ENCODE measurements around the gene DRD2. TPM values are rescaled to one million over a fixed set of nuclear protein-coding genes. Genes with fewer than 3 reads are reported as not detected.

The DRD2 gene
- total and polyA plus RNA-seq, 2 donors (not counting 3 experiments of a cell fraction or from before 2014, with no cell fraction given), result not detected

- Histone ChIP-seq H3K79me2 (ENCODE audit: control insufficient read depth, insufficient read depth, low read length) (no peaks in the 10 kb centered on the region), H3K36me3 (ENCODE audit: control insufficient read depth in 2 of 2, extremely low read depth in 1 of 2, insufficient read depth in 2 of 2, low read length in 2 of 2) (no peaks in the 10 kb centered on the region), H3K9ac (replicated peaks; ENCODE audit: extremely low read depth, insufficient read depth, low read length) (no peak overlapping the region), H3K4me3 (replicated peaks in 1 of 3; ENCODE audit: insufficient read depth in 1 of 3, low read depth in 1 of 3, low read length in 3 of 3) (no peak overlapping the region), H3K9me1 (replicated peaks; ENCODE audit: control insufficient read depth, extremely low read depth, insufficient read depth, low read length) (no peaks in the 10 kb centered on the region), H2AFZ (ENCODE audit: low read depth, low read length) (no peak overlapping the region), H4K20me1 (replicated peaks; ENCODE audit: control insufficient read depth, extremely low read depth, insufficient read depth, low read length) (no peaks in the 10 kb centered on the region), H3K27me3 (ENCODE audit: control insufficient read depth in 2 of 2, insufficient read depth in 2 of 2, low read length in 2 of 2) (no peaks in the 10 kb centered on the region), H3K4me2 (ENCODE audit: insufficient read depth, low read length) (no peak overlapping the region), H3K4me1 (ENCODE audit: control insufficient read depth, extremely low read depth, insufficient read depth, low read length) (no peaks in the 10 kb centered on the region), H3K27ac (ENCODE audit: insufficient read depth, low read depth, low read length) (no peak overlapping the region), H3K9me3 (replicated peaks; ENCODE audit: control insufficient read depth, insufficient read depth, low read length) (no peaks in the 10 kb centered on the region)
- FAIRE-seq (no peak), DNase-seq (ENCODE audit: low read depth, low spot score) (no peak)
- POLR2A ChIA-PET, result no interaction called here
- dilution Hi-C loops (cut with MboI; ENCODE audit: extremely low pct_ligation_motif_present, low sequenced_read_pairs) (no loop called here), intact Hi-C loops (cut with micrococcal nuclease) (no loop called here)
- BruUV-seq (replicated peaks), result no TSS peak
- no peak for TF ChIP-seq JUN (IDR thresholded peaks at IDR 0.05; ENCODE audit: borderline replicate concordance, insufficient read depth, insufficient read length, low read depth)
- no peak for TF ChIP-seq MAX (IDR thresholded peaks at IDR 0.05; ENCODE audit: insufficient read depth, insufficient read length)
- CTCF ChIA-PET, result no interaction called here
These were observed 13.6 kb downstream of the DRD2 start for GRCh38 chr11:113461639-113462038.

GRCh38 chr11:113460469-113460868, 14.7 kb downstream of the DRD2 start:
- TF ChIP-seq FOS (IDR thresholded peaks at IDR 0.05; ENCODE audit: borderline replicate concordance, insufficient read depth, low read length) (no peak), MYC (IDR thresholded peaks at IDR 0.05; ENCODE audit: low read depth, low read length) (no peak), JUN (IDR thresholded peaks at IDR 0.05; ENCODE audit: borderline replicate concordance, insufficient read depth, insufficient read length, low read depth) (no peak), EZH2 (IDR thresholded peaks at IDR 0.05; ENCODE audit: borderline replicate concordance, low read depth, low read length, severe bottlenecking) (no peak), POLR2AphosphoS5 (IDR thresholded peaks at IDR 0.05; ENCODE audit: insufficient read depth, low read depth, low read length) (no peak), CTCF (IDR thresholded peaks at IDR 0.05; ENCODE audit: extremely low read depth in 1 of 2, insufficient read depth in 1 of 2, low read depth in 1 of 2, low read length in 2 of 2) (no peak), POLR2A (IDR thresholded peaks at IDR 0.05; ENCODE audit: low read depth, low read length) (no peak), MAX (IDR thresholded peaks at IDR 0.05; ENCODE audit: insufficient read depth, insufficient read length) (no peak), GATA2 (IDR thresholded peaks at IDR 0.05; ENCODE audit: insufficient read depth, insufficient read length, low read depth, low read length) (no peak)
- no peaks in the 10 kb centered on the region for H3K27me3 ChIP-seq (ENCODE audit: control insufficient read depth in 2 of 2, insufficient read depth in 2 of 2, low read length in 2 of 2)
- H3K79me2 ChIP-seq (ENCODE audit: control insufficient read depth, insufficient read depth, low read length), result no peaks in the 10 kb centered on the region
- H4K20me1 ChIP-seq (replicated peaks; ENCODE audit: control insufficient read depth, extremely low read depth, insufficient read depth, low read length), result no peaks in the 10 kb centered on the region
- H3K4me3 ChIP-seq (replicated peaks in 1 of 3; ENCODE audit: insufficient read depth in 1 of 3, low read depth in 1 of 3, low read length in 3 of 3), result no peak overlapping the region
- no TSS peak for BruUV-seq (replicated peaks)
- H3K9me3 ChIP-seq (replicated peaks; ENCODE audit: control insufficient read depth, insufficient read depth, low read length), result no peaks in the 10 kb centered on the region
- FAIRE-seq (no peak), DNase-seq (ENCODE audit: low read depth, low spot score) (no peak)
- no peak overlapping the region for H3K4me2 ChIP-seq (ENCODE audit: insufficient read depth, low read length)
- H3K9me1 ChIP-seq (replicated peaks; ENCODE audit: control insufficient read depth, extremely low read depth, insufficient read depth, low read length), result no peaks in the 10 kb centered on the region
- no peak overlapping the region for H3K27ac ChIP-seq (ENCODE audit: insufficient read depth, low read depth, low read length)
- no peaks in the 10 kb centered on the region for H3K4me1 ChIP-seq (ENCODE audit: control insufficient read depth, extremely low read depth, insufficient read depth, low read length)
- no peak overlapping the region for H2AFZ ChIP-seq (ENCODE audit: low read depth, low read length)
- no peaks in the 10 kb centered on the region for H3K36me3 ChIP-seq (ENCODE audit: control insufficient read depth in 2 of 2, extremely low read depth in 1 of 2, insufficient read depth in 2 of 2, low read length in 2 of 2)
- POLR2A ChIA-PET, result no interaction called here
- CTCF ChIA-PET, result no interaction called here
- intact Hi-C loops (cut with micrococcal nuclease) (no loop called here), dilution Hi-C loops (cut with MboI; ENCODE audit: extremely low pct_ligation_motif_present, low sequenced_read_pairs) (no loop called here)
- H3K9ac ChIP-seq (replicated peaks; ENCODE audit: extremely low read depth, insufficient read depth, low read length), result no peak overlapping the region

All from endothelial cell of umbilical vein (primary cell).